NCI-H446 (cell line): ENCODE results near the gene H3-3A.

Experiments used
- DNase-seq, 2 experiments: peaks; one replicate each; lab custom pipeline; 2025; lab: John Stamatoyannopoulos, UW

The H3-3A gene

GRCh38 chr1:226062558-226063223 lies at the start of gene H3-3A:
Gene H3-3A (plus strand): TSS chr1:226062716. CDS start chr1:226064352, 1,636 bp downstream.
- peak; percentile 88 to 97 for DNase-seq

DNA sequence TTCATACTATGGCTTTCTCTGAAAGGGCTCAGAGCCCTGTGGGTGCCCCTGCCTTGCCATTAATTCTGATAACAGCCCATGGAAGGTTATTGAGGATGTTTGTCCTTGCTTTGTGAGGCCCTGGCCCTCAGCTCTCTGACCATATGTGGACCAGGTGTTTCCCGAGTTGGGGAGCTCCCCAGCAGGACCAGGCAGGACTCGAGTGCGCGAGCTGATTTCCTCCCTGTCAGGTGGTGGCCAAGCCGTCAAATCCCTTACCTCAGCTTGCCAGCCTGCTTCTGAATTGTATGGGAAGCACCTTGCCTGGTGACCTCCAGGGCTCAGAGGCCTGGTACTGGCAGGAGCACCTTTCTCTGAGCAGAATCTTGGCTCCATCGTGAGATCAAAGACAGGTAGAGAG lies 45.4 kb upstream of the H3-3A start:
- DNase-seq, result no peak

DNA sequence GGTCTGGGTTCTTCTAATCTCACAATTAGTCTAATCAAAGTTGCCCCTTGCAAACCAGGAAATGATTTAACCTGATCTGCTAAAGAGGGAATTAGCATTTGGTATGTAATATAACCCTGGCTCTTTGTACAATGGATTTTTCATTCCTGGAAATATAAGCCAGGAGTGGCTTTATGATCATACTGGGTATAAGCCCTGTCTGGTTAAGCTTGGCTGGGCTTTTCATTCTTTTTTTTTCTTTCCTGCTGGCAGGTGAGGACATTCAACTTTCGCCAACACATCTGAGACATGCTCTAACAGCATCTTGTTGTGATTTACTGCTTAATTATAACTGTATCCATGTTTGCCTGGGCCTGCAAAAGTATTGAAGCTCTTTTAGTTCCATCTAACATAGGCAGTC lies 42.9 kb upstream of the H3-3A start:
- DNase-seq, result no peak

- DNase-seq, result no peak
Observed at GRCh38 chr1:226021401-226021800, 41.1 kb upstream of the H3-3A start.

DNA sequence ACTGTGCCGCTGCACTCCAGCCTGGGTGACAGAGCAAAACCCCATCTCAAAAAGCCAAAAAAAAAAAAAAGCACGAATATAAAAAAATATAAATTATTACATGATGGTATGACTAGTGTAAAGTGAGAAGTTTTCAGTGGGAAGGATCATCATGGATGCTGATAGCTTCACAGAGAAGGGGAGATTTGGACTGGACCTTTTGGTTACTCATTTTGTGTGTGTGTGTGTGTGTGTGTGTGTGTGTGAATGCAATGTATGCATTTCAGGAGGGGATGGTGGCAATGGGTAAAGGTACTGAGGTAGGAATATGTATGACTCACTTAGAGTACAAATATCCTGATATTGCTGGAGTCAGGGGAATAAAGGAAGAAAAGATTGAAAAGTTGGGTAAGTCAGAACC lies 40.7 kb upstream of the H3-3A start:
- DNase-seq, result no peak

- DNase-seq, result no peak
Observed at GRCh38 chr1:226023735-226024134, 38.8 kb upstream of the H3-3A start.

DNA sequence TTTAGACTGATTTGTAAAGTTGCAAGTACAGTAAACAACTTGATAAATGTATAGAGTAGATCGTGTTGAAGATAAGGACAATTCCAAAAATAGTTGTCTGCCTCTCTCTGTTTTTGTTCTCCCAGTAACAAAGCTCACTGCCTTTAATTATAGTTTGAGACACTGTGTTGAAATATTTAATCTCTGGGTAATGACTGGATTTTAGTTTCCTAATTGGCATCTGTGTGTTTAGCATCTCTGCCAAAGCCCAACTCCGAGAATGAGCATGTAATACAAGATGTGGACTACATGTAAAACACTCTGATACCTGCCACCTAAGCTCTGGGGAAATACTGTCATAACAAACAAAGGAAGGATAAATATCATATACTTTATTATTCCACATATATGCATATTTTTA lies 35.7 kb upstream of the H3-3A start:
- DNase-seq, result no peak

DNA sequence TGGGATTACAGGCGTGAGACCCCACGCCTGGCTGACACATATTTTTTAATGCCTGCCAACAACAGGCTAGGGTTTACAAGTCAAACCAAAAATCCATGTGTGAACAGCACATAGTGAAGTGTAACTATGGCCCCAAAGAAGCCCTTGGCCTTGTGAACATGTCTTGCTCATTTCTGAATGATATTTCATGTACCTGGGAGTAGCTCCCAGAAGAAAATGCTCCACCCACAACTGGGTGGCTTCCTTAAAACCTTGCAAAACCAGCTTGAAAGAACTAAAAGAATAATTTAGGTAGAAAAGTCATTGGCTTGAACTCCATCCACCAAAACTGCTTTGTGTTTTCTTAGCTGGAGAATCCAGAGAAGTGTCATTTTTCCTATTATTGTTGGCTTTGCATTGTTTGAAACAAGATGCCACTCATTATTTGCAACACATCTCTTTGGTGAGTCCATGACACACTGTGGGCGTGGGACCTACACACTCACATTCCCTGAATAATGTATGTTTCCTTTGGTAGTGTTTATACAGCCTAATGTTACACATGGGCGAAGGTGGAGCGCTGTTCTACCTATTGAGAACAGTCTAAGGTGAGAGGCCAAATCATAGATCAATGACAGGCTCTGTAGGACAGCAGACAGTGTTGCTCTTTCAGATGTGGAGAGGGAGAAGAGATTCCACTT lies 34.8 kb upstream of the H3-3A start:
- DNase-seq, result no peak

DNA sequence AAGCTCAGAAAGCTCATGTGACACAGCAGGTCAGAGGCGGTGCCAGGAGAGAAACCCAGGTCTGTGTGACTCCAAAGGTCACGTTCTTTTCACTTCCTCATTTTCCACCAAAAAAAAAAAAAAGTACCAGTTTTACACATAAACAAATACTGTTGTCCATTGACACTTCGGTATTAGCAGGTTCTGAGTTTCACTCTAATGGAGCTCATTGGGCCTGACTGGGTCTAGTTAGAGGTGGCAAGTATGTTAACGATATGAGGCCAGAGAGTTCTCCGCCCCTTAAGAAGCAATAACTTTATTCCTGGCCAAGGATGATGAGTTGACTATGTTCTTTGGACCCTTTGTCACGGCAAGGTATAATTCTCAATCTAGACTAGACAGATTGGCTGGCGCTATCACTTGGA lies 33.4 kb upstream of the H3-3A start:
- no peak for DNase-seq

- DNase-seq, result peak in 1 of 2 experiments; percentile 52
Observed at GRCh38 chr1:226029568-226030225, 32.8 kb upstream of the H3-3A start.

DNA sequence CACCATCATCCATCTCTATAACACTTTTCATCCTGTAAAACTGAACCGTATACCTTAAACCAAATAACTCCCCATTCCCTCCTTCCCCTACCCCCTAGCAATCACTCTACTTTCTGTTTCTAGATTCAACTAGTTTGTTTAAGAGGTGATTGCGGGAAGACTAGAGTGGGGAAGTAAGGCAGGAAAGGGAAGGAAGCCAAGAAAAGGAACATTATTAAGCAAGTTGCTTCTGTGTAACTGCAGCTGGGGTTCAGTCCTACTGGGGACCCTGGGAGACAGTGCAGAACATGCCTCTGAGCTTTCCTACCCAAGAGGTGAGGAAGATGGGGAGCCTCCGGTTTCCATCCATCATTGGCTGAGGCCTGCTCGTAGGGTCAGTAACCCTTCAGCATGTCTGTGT lies 28.9 kb upstream of the H3-3A start:
- no peak for DNase-seq

DNA sequence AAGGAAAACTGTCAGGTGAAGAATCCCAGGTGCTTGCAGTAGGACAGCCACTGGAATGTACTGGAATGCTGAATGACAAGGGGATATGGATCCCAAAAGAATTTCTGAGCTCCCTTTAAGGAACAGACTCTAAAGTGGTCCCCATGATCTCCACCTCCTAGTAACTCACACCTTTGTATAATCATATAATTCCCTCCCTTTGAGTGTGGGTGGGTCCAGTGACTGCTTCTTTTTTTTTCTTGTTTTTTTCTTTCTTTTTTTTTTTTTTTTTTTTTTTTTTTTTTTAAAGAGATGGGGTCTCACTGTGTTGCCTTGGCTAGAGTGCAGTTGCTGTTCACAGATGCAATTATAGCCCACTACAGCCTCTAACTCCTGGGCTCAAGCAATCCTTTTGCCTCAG lies 28.5 kb upstream of the H3-3A start:
- no peak for DNase-seq

GRCh38 chr1:226034482-226034881 lies 28.0 kb upstream of the H3-3A start:
- DNase-seq, result peak; percentile 78 to 90

DNA sequence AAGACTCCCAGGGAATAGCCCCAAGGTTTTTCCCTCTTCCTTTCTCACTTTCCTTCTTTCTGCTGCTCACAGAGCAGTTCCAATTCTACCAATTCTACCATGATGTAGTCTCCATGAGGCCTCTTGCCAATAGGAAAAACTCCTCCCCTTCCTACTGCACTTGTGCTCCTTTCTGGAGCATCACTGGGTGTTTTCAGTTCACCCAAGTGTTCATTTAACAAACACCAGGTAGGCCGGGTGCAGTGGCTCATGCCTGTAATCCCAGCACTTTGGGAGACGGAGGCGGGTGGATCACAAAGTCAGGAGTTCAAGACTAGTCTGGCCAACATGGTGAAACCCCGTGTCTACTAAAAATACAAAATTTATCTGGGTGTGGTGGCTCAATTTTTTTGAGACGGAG lies 26.6 kb upstream of the H3-3A start:
- no peak for DNase-seq

DNA sequence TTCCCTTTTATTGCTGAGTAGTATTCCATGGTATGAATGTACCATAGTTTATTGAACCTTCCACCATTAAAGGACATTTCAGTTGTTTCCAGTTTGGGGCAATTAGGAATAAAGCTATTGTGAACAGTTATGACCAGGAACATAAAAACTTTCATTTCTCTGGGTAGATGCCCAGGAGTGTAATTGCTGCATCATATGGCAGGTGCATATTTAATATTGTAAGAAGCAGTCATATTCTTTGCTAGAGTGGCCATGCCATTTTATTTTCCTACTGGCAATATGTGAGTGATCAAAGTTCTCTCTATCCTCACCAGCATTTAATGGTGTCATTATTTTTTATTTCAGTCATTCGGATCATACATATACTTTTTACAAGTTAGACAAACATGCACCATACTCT lies 23.9 kb upstream of the H3-3A start:
- DNase-seq, result no peak

DNA sequence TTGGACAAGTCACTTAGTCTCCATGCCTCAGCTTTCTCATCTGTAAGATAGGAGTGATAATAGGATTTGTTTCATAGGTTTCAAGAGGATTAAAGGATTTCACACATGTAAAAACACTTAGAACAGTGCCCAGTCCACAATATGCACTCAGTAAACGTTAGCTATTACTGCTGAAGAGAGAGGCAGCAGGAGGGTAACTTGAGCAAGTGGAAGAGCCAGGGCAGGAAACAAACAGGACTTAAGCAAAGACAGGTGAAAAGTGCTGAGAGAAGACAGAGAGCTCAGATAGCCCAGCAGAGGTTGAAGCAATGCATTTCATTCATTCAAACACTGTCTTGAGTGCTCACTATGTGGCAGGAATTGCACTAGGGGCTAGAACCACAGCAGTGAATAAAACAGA lies 21.1 kb upstream of the H3-3A start:
- DNase-seq, result no peak

DNA sequence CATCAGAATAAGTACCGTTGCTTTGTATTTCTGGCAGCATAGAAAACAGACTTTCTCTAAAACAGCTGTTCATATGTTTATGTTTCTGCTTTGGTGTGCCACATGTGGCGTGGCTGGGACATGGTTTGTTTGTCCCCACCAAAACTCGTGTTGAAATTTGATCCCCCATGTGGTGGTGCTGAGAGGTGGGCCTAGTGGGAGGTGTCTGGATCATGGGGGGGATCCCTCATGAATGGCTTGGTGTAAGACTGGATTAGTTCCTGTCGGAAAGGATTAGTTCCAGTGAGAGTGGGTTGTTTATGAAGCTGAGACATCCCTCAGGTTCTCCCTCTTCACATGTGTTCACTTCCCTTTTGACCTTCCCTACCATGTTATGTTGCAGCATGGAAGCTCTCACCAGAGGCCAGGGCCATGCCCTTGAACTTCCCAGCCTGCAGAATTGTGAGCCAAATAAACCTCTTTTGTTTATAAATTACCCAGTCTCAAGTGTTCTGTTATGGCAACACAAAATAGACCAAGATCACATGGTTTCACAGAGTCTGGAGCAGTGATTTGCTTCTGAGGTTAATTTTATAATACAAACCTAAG lies 17.9 kb upstream of the H3-3A start:
- no peak for DNase-seq

DNA sequence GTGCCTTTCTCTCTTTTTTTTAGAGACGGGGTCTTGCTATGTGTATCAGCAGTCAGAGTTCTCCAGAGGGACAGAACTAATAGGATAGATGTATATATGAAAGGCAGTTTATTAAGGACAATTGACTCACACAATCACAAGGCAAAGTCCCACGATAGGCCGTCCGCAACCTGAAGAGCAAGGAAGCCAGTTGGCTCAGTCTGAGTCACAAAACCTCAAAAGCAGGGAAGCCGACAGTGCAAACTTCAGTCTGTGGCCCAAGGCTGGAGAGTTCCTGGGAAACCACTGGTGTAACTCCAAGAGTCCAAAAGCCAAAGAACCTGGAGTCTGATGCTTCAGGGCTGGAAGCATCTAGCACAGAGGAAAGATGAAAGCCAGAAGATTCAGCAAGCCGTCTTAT lies 16.3 kb upstream of the H3-3A start:
- no peak for DNase-seq

DNA sequence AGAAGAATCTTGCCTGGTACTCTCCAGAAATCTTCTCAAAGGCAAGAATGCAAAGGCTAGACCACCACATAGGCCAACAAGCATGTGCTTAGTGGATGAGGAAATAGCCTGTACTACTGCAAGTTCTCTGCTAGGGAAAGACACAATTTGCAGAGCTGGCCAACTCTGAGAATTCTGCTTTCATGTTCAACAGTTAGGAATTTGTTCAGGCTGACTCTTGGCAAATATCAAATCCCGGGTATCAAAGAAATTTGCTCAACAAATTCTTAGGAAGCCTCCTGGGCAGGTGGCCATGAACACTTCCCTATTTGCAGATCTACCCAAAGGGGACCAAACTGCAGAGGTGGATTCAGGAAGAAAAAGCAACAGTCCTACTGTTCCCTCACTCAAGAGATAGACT lies 15.0 kb upstream of the H3-3A start:
- DNase-seq, result no peak

GRCh38 chr1:226048886-226049285 lies 13.6 kb upstream of the H3-3A start:
- no peak for DNase-seq

- no peak for DNase-seq
Observed at GRCh38 chr1:226050133-226050532, 12.4 kb upstream of the H3-3A start.

- DNase-seq, result no peak
Observed at GRCh38 chr1:226051365-226051764, 11.2 kb upstream of the H3-3A start.

GRCh38 chr1:226052061-226052460 lies 10.5 kb upstream of the H3-3A start:
- DNase-seq, result no peak
